B cell (primary cell): Measurements from ENCODE around the gene HEXIM1. TPM values are rescaled to one million over a fixed set of nuclear protein-coding genes. Genes with fewer than 3 reads are reported as not detected.

Experiments used
- ATAC-seq: fragments of 200-7000 bp; cut with Tn5 transposase; one replicate; pipeline ENCODE4 v1.10.0; 2021; ENCODE audit warnings: low read depth, mild to moderate bottlenecking, moderate number of reproducible peaks, moderate library complexity
- CTCF ChIA-PET: fragments of 350-600 bp; sonication (Branson Sonifier 250); formaldehyde crosslinking; loops from one replicate; lab custom pipeline; 2021; ENCODE audit warnings: antibody characterized with exemption, inconsistent platforms; lab: Charles Lee
- POLR2A ChIA-PET: fragments of 350-600 bp; sonication (Branson Sonifier 250); formaldehyde crosslinking; loops from one replicate; lab custom pipeline; 2021; ENCODE audit warnings: antibody characterized with exemption; lab: Charles Lee
- DNase-seq: peaks from one replicate; pipeline ENCODE4 v3.0.0; 2013
- H2AFZ ChIP-seq: 2 replicates; pipeline ENCODE4 v1.6.1; 2012; ENCODE audit warnings: mild to moderate bottlenecking, low read depth, low read length; ENCODE audit not compliant: insufficient read depth, poor library complexity, severe bottlenecking
- H3K27ac ChIP-seq, 2 donors: 1 replicate in 1 of 2; 2 replicates in 1 of 2; pipeline ENCODE4 v1.5.1; 2012 to 2013; ENCODE audit warnings: low read length in 2 of 2, mild to moderate bottlenecking in 2 of 2, moderate library complexity in 1 of 2
- H3K27me3 ChIP-seq, 4 experiments: fragments of 200-600 bp in 1 of 4; sonication (generic) in 1 of 4; replicated peaks in 1 of 4; 1 replicate in 2 of 4; 2 replicates in 2 of 4; pipeline versions ENCODE4 v1.6.1 to v1.7.0; 2013 to 2016; ENCODE audit warnings: low read length in 3 of 4, mild to moderate bottlenecking in 2 of 4, mixed read lengths in 1 of 4, moderate library complexity in 1 of 4; ENCODE audit not compliant: insufficient read depth in 4 of 4, control insufficient read depth in 3 of 4; ENCODE audit errors: control extremely low read depth in 1 of 4
- H3K36me3 ChIP-seq, 2 experiments: replicated peaks in 1 of 2; 1 replicate in 1 of 2; 2 replicates in 1 of 2; pipeline versions ENCODE4 v1.6.1 to v1.7.1; 2013; ENCODE audit warnings: low read length in 1 of 2; ENCODE audit not compliant: insufficient read depth in 2 of 2, control insufficient read depth in 1 of 2; ENCODE audit errors: control extremely low read depth in 1 of 2, extremely low read depth in 1 of 2
- H3K4me1 ChIP-seq, 2 donors: fragments of 200-600 bp in 1 of 2; sonication (generic) in 1 of 2; 1 replicate in 1 of 2; 2 replicates in 1 of 2; pipeline versions ENCODE4 v1.5.1 to v1.6.1; 2013 to 2017; ENCODE audit warnings: low read length in 2 of 2; ENCODE audit not compliant: control insufficient read depth in 2 of 2, insufficient read depth in 2 of 2
- H3K4me2 ChIP-seq: replicated peaks from 2 replicates; pipeline ENCODE3; 2012; ENCODE audit warnings: mild to moderate bottlenecking, low read depth, low read length; ENCODE audit not compliant: poor library complexity, severe bottlenecking
- H3K4me3 ChIP-seq, 5 experiments: fragments of 200-600 bp in 1 of 5; sonication (generic) in 1 of 5; 1 replicate in 3 of 5; 2 replicates in 2 of 5; pipeline versions ENCODE4 v1.5.1 to v1.7.0; 2011 to 2016; ENCODE audit warnings: low read length in 4 of 5, mild to moderate bottlenecking in 4 of 5, low read depth in 2 of 5, control low read depth in 1 of 5, moderate library complexity in 1 of 5; ENCODE audit not compliant: insufficient read depth in 1 of 5; ENCODE audit errors: control extremely low read depth in 1 of 5, extremely low read depth in 1 of 5
- H3K79me2 ChIP-seq: fragments of 200-600 bp; sonication (generic); one replicate; pipeline ENCODE4 v1.6.0; 2016; ENCODE audit warnings: low read length; ENCODE audit not compliant: control insufficient read depth, insufficient read depth
- H3K9ac ChIP-seq: fragments of 200-600 bp; sonication (generic); 2 replicates; pipeline ENCODE4 v1.6.1; 2017; ENCODE audit warnings: mild to moderate bottlenecking, low read length, moderate library complexity
- H3K9me3 ChIP-seq, 3 donors: one replicate each; pipeline versions ENCODE4 v1.6.1 to v1.7.1; 2013; ENCODE audit warnings: low read length in 2 of 3; ENCODE audit not compliant: control insufficient read depth in 2 of 3, insufficient read depth in 1 of 3; ENCODE audit errors: control extremely low read depth in 1 of 3
- H4K20me1 ChIP-seq: 2 replicates; pipeline ENCODE4 v1.6.0; 2012; ENCODE audit warnings: mild to moderate bottlenecking, low read length; ENCODE audit not compliant: insufficient read depth, control insufficient read depth, poor library complexity, severe bottlenecking
- H3K27ac Mint-ChIP-seq: one replicate; pipeline ENCODE4 v1.8.0; 2021; ENCODE audit warnings: mixed read lengths
- H3K27me3 Mint-ChIP-seq: one replicate; pipeline ENCODE4 v1.8.0; 2021; ENCODE audit warnings: mixed read lengths
- H3K4me1 Mint-ChIP-seq: one replicate; pipeline ENCODE4 v1.8.0; 2021; ENCODE audit warnings: mixed read lengths
- H3K4me3 Mint-ChIP-seq: one replicate; pipeline ENCODE4 v1.8.0; 2021; ENCODE audit warnings: mixed read lengths
- H3K9me3 Mint-ChIP-seq: one replicate; pipeline ENCODE4 v1.8.0; 2022; ENCODE audit warnings: mixed read lengths; ENCODE audit not compliant: insufficient read depth
- CTCF ChIP-seq: fragments of 200-600 bp; IDR thresholded peaks from one replicate; pipeline ENCODE4 v1.8.0; 2022; ENCODE audit warnings: antibody characterized with exemption, mild to moderate bottlenecking
- EZH2 ChIP-seq: IDR thresholded peaks from 2 replicates; pipeline ENCODE4 v1.6.1; 2012; ENCODE audit warnings: borderline replicate concordance, low read depth, mild to moderate bottlenecking, moderate library complexity, low read length; ENCODE audit not compliant: insufficient read depth, poor library complexity, severe bottlenecking
- WGBS: methylation state at CpG from one replicate; pipeline ENCODE4 v1.1.5; 2013; ENCODE audit warnings: missing lambda C conversion rate; ENCODE audit not compliant: insufficient coverage; 5-methylcytosine and 5-hydroxymethylcytosine counted together
- intact Hi-C: fragments of 100-400 bp; cut with micrococcal nuclease; formaldehyde crosslinking; loops from one replicate; pipeline ENCODE4 v1.10.0; 2022
- polyA plus RNA-seq: library from polyadenylated mRNA; depleted of rRNA; stranded (reverse); fragments of >200 nt; gene quantifications from 2 replicates; pipeline ENCODE4 v1.2.3, GENCODE V29; 2012
- total RNA-seq, 2 donors: library from RNA; stranded (reverse); fragments of 120-200 nt in 1 of 2; gene quantifications; 1 replicate in 1 of 2; 2 replicates in 1 of 2; pipeline versions ENCODE4 v1.2.3 to v1.2.4, GENCODE V29; 2013 to 2022

The HEXIM1 gene
- total and polyA plus RNA-seq, 2 donors (not counting 1 experiment from before 2014, with no cell fraction given): 23.7 to 48.9 TPM

GRCh38 chr17:45110676-45111611, 37.3 kb upstream of the HEXIM1 start:
- Histone ChIP-seq H3K27ac (no peak overlapping the region), H3K27me3 (no peaks in the 10 kb centered on the region), H2AFZ (no peak overlapping the region), H3K36me3 (peaks cover 0 to 23% of the 10 kb centered on the region in 2 experiments), H4K20me1 (no peaks in the 10 kb centered on the region), H3K9me3 (no peaks in the 10 kb centered on the region), H3K79me2 (no peaks in the 10 kb centered on the region), H3K4me3 (no peak overlapping the region), H3K9ac (no peak overlapping the region), H3K4me1 (peaks cover 10 to 11% of the 10 kb centered on the region in 2 donors), H3K4me2 (peak overlapping the region; percentile 27)
- 96% methylated on average over 12 of the region's 16 CpGs for WGBS
- no peaks in the 10 kb centered on the region for H3K9me3 Mint-ChIP-seq
- no peak overlapping the region for H3K27ac Mint-ChIP-seq
- no peak for TF ChIP-seq EZH2
- ATAC-seq (no peak), DNase-seq (no peak)
- intact Hi-C loops: no loop called here
- H3K4me1 Mint-ChIP-seq: peaks cover 12% of the 10 kb centered on the region
- CTCF ChIA-PET: no interaction called here
- no peak overlapping the region for H3K4me3 Mint-ChIP-seq
- no peaks in the 10 kb centered on the region for H3K27me3 Mint-ChIP-seq
- POLR2A ChIA-PET: no interaction called here

- POLR2A ChIA-PET: interaction anchor here (0.8 kb wide), 1 partner anchor 12 kb away, joined by 9 read pairs; no protein-coding TSS in a partner anchor
- peak overlapping the region; percentile 27 for H3K4me2 ChIP-seq
These were observed 36.4 kb upstream of the HEXIM1 start for GRCh38 chr17:45111850-45112249.

More at GRCh38 chr17:45111850-45112249, 36.4 kb upstream of the HEXIM1 start:
- CTCF ChIA-PET: no interaction called here
- ATAC-seq: peak; percentile 51
- H2AFZ ChIP-seq: no peak overlapping the region
- Mint-ChIP-seq H3K27ac (peak overlapping the region; percentile 46), H3K27me3 (no peaks in the 10 kb centered on the region), H3K4me1 (peaks cover 12% of the 10 kb centered on the region), H3K4me3 (no peak overlapping the region), H3K9me3 (no peaks in the 10 kb centered on the region)
- H3K4me1 ChIP-seq: peaks cover 10 to 11% of the 10 kb centered on the region in 2 donors
- H3K27ac ChIP-seq: no peak overlapping the region
- 3% methylated on average over 9 of the region's 11 CpGs for WGBS
- intact Hi-C loops: no loop called here
- no peaks in the 10 kb centered on the region for H3K27me3 ChIP-seq
- H3K9me3 ChIP-seq: no peaks in the 10 kb centered on the region
- no peak for TF ChIP-seq EZH2
- TF ChIP-seq CTCF: no peak
- H3K36me3 ChIP-seq: peaks cover 0 to 15% of the 10 kb centered on the region in 2 experiments
- no peak overlapping the region for H3K9ac ChIP-seq
- no peaks in the 10 kb centered on the region for H4K20me1 ChIP-seq
- peak; percentile 40 for DNase-seq
- H3K4me3 ChIP-seq: no peak overlapping the region
- no peaks in the 10 kb centered on the region for H3K79me2 ChIP-seq
